Measurements from ENCODE around the gene FTO.

FTO gene

GRCh38 chr16:53980675-53981074 lies 276.7 kb downstream of the FTO start:
- no peak for DNase-seq

GRCh38 chr16:53982631-53983042 lies 278.7 kb downstream of the FTO start:
- no peak for DNase-seq

GRCh38 chr16:53984936-53985335 lies 281.0 kb downstream of the FTO start:
- DNase-seq = no peak

GRCh38 chr16:53985861-53986260 lies 281.9 kb downstream of the FTO start:
- no peak for DNase-seq

GRCh38 chr16:53986793-53987192 lies 282.8 kb downstream of the FTO start:
- no peak for DNase-seq

GRCh38 chr16:53988136-53988535 lies 284.2 kb downstream of the FTO start:
- no peak for DNase-seq

GRCh38 chr16:53989597-53989996 lies 285.6 kb downstream of the FTO start:
- no peak for DNase-seq

GRCh38 chr16:53991754-53992378 lies 287.9 kb downstream of the FTO start:
- no peak for DNase-seq

GRCh38 chr16:53995378-53995777 lies 291.4 kb downstream of the FTO start:
- DNase-seq = no peak

GRCh38 chr16:53996961-53997360 lies 293.0 kb downstream of the FTO start:
- DNase-seq = no peak

- DNase-seq = no peak
Measured at GRCh38 chr16:53998024-53998810, 294.3 kb downstream of the FTO start.

GRCh38 chr16:53998966-53999522 lies 295.1 kb downstream of the FTO start:
- DNase-seq = no peak

GRCh38 chr16:53999841-54000240 lies 295.9 kb downstream of the FTO start:
- DNase-seq = no peak

GRCh38 chr16:54000361-54000760 lies 296.4 kb downstream of the FTO start:
- DNase-seq = no peak

- no peak for DNase-seq
Measured at GRCh38 chr16:54006693-54007092, 302.7 kb downstream of the FTO start.

GRCh38 chr16:54007504-54007903 lies 303.5 kb downstream of the FTO start:
- no peak for DNase-seq

GRCh38 chr16:54009464-54010176 lies 305.7 kb downstream of the FTO start:
- DNase-seq = no peak

- DNase-seq = no peak
Measured at GRCh38 chr16:54015147-54015546, 311.2 kb downstream of the FTO start.

- no peak for DNase-seq
Measured at GRCh38 chr16:54022362-54022761, 318.4 kb downstream of the FTO start.

GRCh38 chr16:54026456-54026855 lies 322.5 kb downstream of the FTO start:
- no peak for DNase-seq

GRCh38 chr16:54027062-54027461 lies 323.1 kb downstream of the FTO start:
- DNase-seq = no peak

- no peak for DNase-seq
Measured at GRCh38 chr16:54027558-54027957, 323.6 kb downstream of the FTO start.

- no peak for DNase-seq
Measured at GRCh38 chr16:54027995-54028394, 324.0 kb downstream of the FTO start.

GRCh38 chr16:54030451-54030850 lies 326.5 kb downstream of the FTO start:
- no peak for DNase-seq
